Suppressor macrophage treated with lipopolysaccharide for 4 hours (primary cell): ENCODE results near the gene TM2D3.

Experiments
- DNase-seq: peaks from one replicate; pipeline ENCODE4 v3.0.0-alpha.2; 2020

The TM2D3 gene

DNA sequence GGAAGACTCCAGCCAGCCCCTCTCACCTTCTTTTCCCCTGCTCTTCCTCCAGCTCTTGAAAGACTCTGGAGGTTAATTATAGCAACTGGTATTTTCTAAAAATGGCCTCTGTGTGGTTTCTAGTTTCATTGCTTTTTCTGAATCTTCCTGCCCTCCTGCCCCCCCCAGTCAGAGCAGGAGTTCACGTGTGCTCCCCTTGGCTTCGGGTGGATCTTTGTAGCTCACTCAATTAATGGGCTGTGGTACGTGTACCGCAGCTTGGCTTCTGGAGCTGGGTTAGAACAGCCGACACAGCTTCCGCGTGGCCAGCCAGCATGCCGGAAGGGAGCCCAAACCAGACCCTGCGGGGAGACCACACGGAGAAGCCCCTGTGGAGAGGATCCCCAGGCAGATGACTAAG, 31.5 kb downstream of the TM2D3 start:
- DNase-seq, result no peak

DNA sequence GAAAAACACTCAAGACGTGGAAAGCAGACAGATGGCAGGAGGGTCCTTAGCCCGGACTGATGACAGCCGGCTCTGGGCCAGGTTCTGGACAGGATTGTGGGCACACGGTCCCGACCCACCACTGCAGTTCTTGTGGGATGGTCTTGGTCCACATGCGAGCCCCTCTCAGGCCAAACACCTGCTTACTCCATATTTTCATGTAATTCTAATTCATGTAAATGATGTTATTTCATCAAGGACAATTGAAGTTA, 32.6 kb downstream of the TM2D3 start:
- no peak for DNase-seq

DNA sequence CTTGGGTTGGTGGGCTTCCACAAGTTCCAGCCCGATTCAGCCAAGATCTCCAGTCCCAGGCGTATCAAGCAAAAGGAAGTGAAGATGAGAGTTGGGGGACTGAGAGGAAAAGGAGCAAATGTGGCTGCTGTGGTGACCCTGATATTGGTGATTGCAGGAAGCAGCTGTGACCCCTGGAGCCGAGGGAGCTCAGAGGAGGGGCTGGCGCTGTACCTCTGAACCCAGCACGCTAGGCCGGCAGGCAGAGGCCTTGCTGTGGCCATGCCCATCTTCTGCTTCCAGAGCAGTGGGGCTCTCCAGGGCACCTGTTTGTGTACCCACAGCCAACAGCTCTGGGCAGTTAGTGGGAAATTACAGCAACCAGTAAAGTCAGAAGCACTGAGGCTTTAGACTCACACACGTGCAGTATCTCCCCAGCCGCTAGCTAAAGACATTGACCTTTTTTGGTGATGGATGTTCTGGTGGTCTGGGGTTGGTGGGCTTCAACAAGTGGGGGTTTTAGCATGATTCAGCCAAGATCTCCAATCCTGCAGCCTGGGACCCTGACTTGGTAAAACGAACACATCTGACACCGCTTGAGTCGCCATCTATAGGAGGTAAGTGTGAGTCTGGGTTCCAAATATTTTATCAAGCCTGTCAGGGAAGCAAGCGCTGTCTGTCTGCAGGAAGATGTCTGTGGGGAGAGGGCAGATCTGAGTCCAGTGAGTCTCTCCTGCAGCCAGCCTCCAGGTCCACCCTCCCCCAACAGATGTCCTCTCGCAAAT, 33.1 kb downstream of the TM2D3 start:
- no peak for DNase-seq

DNA sequence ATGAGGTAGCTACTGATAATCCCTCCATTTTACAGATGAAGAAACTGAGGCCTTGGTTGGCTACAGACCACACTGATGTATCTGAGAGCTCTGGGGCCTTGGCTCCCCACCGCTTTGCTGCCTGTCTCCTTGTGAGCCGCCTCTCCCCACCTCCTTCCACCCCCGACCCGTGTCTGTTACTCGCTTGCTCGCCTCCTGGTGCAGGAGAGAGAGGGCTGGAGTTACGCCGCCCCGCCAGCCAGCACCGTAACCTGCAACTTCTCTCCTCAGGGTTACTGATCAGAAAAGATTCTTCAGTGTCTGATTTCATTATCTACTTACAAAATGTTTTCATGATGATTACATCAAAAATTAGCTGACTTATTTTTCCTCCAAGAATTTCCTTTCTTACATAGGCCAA, 34.1 kb downstream of the TM2D3 start:
- DNase-seq, result no peak

DNA sequence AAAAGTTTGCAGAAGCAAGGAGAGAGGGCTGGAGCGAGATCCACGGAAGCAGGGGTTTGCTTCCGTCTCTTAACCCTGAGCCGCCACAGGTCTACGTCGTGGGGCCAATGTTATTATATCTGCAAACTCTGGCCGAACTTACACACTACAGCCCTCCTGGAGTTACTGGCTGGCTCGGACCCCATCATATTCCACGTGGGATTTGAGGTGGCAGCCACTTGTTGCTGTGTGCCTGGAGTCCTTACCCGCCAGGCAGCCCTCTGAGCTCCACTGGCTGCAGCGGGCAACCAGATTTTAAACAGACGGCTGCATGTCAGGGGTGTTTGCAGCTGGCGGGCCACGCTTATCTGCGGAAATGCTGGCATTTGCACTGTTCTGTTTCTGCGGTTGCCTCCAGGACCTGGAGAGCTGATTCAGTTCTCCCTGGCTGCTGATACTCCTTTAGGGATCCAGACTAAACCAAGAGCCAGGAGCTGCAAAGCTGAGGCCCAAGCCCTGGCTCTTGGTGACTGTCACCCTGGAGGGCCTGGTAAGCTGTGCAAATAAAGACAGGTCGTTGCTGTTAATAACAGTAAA, 34.7 kb downstream of the TM2D3 start:
- no peak for DNase-seq

DNA sequence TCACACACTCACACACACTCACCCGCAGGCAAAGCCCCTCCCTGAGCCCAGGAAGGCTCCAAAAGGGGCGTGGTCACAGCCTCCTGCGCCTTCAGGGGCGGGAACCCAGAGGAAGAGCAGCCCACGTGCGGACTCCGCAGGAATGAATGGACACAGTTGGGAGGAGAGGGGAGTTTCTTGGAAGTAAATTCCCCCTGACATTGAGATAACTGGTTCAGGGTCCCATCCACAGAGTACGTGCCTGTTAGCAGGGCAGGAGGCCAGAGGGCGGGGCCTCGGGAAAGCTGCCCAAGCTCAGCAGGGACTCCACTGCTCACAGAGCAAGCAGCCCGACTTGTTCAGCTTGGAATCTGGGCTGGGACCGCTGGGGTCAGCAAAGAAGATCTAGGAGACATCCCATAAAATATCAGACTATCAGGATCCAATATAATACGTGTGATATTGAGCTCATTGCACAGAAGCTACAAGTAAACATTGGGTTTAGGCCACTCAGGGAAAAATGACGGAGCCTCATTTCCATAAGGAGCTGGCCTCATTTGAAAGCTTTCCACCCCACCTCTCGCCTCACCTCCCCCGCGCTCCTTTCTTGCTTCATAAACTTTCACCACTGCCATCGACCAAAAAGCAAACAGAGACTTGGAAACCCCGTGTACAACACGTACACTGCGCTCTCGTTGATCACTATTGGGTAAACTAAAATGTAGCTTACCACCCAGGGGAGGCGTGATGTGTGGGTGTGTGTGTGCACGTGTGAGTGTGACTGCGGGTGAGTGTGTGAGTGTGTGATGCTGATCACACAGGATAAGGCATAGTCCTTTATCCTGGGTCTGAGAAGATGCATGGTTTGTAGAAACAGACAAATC, 36.0 kb downstream of the TM2D3 start:
- no peak for DNase-seq

DNA sequence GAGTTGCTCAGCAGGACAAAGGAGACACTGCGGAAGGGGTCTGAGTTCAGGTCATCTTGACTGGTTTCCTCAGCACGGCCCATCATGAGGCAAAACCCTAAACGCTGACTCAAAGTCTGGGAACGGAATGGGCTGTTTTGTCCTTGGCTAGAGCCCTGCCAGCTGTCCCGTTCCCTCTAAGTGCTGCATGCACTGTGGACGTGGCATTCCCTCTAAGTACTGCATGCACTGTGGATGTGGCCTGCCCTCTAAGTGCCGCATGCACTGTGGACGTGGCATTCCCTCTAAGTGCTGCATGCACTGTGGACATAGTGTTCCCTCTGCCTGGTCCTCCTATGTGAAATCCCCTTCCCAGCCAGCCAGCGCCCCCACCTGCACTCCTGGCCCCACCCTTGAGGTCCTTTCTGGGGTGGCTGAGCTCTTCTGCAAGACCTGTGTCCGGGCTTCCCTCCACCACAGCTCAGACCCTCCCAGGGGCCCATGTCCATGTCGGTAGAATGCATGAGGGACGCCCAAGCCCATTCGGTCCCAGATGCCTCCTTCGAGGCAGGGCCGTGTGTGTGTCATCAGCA, 36.7 kb downstream of the TM2D3 start:
- DNase-seq, result no peak

DNA sequence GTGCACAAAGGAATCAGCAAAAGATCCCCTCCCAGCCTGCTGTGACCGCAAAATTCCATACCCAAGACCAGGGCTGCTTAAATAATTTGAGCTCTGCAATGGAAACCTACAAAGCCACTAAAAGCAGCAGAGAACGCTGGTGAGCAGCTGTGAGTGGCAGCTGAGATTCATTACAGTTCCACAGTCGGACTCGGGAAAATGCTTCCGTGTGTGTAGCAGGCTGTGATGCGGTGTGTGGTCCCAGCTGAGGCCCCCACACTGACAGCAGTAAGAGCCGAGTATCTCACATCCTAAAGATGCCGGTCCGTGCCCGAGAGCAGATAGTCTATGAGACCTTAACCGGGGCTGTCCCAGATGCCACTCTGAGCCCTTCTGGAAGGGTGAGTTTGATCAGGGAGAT, 37.4 kb downstream of the TM2D3 start:
- no peak for DNase-seq

DNA sequence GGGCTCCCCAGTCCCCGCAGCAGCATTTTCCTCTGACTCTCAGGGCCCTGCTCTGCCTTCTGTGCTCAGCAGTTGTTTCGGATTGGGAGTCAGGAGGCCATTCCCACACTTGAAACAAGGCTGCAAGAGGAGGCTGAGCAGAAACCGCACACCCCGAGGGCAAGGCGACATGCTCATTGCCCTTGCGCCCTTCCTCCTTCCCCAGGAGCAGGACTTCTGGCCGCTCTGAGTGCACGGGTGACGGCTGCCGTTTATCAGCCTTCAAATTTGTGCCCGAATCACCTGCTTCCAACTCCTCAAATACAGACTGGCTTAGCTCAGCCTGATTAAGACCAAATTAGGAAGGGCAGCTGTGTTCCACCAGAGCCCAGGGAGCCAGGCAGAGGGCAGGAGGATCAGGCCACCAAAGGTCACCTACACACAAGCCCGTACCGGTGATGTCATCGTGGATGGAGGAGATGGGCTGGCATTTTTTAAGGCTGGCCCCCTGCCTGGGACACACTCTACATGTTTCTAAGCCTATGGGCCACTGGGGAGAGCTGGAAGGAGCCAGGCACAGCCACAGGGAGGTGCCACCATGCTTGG, 38.1 kb downstream of the TM2D3 start:
- no peak for DNase-seq

DNA sequence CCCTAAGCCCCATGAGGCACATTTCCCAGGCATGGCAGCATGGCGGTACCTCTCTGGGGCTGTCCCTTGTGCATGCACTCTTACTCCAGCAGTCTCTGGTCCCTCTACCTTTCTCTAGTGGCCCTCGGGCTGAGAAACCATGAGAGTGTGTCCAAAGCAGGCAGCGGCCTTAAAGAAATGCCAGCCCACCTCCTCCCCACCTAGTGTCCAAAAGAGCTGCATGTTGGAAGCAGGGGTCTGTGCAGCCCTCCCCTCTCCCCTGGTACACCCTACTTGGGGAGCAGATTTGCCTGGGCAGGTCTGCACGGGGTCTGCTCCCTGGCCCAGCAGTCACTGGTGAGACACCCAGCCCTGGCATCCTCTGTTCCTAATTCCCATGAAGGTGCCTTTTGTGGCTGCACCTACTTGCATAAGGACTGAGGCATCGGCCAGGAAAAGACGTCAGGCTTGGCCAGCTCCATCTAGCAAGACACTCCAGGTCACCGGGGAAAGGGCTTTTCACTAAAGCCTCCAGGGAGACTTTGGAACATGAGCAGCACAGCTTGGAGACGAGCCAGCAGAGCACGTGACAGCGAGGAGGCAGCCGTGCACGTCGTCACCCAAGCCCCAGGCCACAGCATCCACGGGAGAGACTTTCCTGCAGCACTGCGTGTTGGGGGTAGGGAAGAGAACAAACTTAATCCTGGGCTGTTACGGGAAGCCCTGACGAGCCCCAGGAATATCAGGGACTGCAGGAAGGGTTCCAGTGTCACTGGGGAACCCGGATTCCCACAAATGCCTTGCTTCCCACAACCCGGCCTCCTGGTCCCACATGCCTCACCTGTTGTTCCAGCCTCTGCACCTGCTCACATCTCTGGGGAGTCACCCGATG, 38.8 kb downstream of the TM2D3 start:
- no peak for DNase-seq

DNA sequence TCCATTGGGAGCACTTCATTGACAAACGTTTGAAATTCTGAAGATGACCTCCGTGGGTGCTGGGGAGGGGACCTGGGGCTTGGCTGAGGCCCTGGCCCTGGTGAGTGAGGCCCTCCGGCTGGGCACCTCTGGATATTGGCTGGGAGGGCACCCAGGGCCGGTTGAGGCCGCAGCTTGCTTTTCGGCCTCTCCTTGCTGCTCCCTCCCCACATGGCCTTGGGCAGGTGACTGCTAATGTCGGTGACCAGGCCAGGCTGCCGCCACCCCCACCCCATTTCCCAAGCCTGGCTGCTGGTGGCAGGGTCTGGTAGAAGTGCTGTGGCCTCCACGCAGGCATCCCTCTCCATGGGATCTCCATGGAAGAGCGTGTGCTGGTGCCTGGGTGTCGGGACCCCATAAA, 39.5 kb downstream of the TM2D3 start:
- DNase-seq, result no peak

DNA sequence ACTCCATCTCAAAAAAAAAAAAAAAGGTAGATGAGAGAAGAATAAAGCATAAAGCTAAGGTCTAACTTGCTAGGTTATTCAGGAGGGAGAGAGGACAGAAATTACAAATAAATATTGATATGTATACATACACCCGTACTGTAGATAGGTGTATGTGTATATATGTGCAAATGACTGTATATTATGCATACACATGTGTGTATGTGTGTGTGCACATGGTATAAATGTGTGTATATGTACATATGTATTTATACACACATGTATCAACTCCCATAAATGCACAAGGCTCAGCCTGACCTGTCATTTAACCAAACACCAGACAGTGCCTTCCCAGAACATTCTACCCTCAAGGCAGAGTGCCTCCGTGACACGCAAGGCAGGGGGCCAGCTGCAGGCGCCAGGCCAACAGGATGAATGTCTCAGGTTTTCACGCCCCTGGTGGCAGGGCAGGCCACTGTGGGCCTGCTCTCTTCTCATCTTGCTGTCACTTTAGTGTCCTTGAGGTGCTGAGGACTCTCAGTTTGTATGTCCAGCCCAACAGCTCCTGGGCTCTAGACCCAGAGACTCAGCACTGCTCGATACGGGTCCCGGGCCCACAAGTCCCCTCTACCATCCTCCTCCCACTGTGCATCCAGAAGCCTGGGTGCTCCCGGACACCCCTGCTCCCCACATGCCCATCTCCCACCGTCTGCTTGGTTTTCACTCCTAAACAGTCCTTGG, 40.4 kb downstream of the TM2D3 start:
- no peak for DNase-seq

DNA sequence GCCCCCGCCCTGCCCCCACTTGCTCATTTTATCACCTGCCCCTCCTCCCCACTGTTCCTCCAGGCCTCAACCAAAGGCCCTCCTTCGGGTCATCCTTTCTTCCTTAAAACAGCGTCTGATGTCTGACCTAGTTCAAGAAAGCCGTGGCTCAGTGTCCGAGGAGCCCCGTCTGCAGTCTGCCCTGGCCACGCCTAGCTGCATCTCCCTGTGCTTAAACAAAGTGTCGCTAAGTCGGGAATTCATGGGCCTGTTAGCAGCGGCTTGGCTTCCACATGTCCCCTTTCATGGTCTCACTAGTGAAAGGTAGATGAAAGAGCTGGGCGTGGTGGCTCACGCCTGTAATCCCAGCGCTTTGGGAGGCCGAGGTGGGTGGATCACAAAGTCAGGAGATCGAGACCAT, 41.2 kb downstream of the TM2D3 start:
- no peak for DNase-seq

DNA sequence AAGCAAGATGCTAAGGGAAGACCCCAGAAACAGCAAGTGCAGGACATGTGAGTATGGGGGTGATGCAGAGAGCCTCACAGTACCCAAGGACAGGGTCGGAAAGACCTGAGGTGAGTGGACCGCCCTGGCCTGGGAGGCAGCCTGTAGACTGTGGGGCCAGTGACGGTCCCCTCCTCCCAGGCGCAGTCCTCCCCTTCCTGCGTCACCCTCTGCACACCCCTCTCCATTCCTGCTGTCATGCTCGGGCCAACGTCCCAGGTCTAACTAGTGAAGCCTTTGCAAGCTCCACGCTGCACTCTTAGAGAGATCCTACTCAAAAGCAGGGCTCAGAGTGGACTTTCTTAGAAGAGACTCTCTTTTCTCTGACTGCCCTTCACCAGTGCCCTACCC, 41.6 kb downstream of the TM2D3 start:
- no peak for DNase-seq

DNA sequence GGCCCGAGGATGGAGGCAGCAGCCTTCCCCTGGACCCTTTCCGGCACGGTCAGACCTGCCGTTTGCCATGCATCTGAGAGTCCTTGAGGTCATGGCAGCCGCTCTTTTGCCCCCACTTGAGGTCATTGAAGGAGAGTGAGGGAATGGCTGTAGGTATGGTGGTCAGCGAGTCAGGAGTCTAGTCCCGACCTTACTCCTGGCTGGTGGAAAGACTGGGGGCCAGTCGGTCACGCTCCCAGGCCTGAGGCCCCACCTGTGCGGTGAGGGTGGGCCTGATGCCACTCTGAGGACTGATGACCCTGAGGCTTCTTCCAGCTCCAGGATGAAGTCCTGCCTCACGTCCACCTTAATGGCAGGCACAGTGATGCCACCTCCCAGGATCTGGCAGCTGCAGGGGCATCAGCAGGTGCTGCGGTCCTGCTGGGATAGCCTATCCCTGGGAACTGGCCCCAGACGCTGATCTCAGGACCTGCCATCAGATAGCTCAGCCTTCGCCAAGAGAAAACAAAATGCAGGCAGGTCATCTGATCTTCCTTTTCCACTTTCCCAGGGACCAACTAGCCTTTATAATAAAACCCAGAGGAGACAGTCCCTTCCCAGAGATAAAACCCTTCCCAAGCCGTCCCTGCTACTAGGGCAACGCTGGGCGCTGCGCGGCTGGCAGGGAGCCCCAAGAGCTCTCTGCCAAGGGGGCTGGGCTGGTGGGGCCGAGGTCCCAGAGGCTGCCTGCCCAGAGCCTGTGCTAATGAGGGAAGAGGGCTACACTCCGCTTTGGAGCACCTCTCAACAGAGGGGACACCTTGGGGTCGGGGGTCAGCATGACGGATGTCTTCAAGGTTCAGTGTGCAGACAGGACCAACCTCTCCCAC, 42.2 kb downstream of the TM2D3 start:
- no peak for DNase-seq

DNA sequence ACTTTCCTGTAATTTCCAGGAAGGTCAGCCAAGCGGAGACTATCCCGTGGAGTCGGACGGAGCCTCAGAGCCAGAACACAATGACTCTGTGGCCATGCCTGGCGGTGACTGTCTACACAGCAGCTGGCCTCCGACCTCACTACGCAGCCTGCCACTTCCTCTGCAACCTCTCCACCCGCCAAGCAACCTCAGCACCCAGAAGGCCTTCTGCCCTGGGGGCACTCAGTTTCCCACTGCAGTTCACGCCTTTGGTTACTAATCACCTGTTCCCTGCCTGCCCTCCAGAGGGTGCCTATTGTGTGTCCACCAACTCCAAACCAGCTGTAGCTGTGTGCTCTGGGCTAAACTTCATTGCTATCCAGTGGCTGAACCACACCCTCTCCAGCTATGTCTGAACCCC, 44.0 kb downstream of the TM2D3 start:
- no peak for DNase-seq

DNA sequence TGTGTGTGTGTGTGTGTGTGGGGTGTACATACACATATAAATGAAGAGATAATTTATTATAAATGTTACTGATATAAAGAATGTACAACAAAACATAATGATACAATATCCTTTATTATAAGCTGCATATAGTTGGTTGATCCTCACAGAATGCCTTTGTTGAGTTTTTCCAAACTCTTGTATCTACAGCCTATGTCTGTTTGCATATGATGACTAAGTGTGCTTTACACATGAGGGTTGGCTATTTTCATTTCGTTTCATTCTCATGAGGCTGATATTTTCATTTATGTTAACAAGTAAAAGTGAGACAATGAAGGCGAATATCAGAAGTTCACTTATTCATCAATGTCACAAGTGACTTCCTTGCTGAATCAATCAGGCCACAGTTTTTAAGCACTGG, 45.1 kb downstream of the TM2D3 start:
- no peak for DNase-seq

DNA sequence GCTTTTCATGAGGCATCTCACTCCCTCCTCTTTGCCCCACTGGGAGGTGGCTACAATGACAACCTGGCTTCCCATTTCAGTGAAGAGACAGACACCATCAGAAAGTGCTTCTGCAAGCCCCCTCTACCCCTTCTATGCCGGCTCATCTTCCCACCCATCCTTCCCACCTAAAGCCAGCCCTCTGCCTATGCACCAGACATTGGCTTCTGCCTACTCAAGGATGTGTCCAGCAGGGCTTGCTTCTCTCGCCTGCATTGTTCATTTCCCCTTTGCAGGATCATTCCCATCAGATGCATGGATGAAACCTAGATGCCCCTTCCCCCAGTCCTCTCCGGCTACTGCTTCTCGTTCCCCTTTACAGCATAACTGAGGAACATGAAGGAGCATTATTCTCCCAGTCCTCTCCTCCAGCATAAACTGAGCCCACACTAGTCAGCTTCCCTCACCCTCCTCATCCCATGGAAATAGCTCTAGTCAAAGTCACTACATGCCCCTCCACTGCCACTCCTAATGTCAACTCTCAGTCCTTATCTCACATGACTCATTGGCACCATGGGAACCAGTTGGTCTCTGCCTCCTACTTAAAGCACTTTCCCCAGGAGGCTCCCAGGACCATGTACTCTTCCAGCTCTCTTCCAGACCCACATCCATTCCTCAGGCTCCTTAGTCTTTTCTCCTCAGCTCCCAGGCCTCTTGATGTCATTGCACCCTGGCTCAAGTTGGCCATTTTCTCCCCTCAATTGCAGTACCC, 47.9 kb downstream of the TM2D3 start:
- no peak for DNase-seq

DNA sequence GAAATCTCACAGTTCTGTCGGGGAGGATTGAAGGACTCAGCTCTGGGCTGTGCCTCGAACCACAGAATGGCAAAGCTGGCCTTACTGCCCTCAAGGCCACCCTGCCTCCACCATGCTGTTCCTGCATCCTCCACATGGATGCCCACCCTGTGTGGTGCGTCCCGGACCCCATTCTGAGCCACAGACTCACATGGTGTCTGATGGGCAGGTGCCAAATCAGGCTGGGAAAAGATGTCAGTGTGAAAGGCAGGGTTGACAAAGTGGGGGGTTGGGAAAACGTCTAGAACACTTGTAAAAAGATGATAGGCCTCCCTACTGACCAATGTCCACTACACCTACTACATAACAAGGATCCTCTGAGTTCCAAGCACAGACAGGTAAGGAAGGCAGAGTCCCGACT, 49.4 kb downstream of the TM2D3 start:
- no peak for DNase-seq

DNA sequence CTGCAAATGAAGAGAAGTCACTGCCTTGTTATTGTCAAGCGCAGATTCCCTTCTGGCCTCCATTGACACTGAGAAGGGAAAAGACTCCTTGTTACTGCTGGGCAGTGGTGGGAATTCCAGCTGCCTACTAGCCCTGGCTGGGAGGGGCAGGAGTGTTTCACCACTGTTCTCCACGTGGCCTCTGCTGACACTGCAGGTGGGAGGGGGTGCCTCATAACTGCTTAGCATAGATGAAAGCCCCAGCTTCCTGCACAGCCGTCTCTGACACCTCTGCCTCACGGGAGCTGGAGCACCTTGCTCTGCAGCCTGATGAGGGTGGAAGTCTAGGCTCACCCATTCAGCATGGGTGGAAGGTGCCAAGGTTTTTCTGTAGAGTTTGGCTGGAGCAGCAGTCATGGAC, 52.1 kb downstream of the TM2D3 start:
- DNase-seq, result no peak
